CD14-positive monocyte (primary cell): Measurements from ENCODE around the gene P2RX2. TPM values are rescaled to one million over a fixed set of nuclear protein-coding genes. Genes with fewer than 3 reads are reported as not detected.

Source experiments
- DNase-seq, 3 donors: peaks; one replicate each; pipeline ENCODE4 v3.0.0-alpha.2; 2011 to 2022
- H2AFZ ChIP-seq: 2 replicates; pipeline ENCODE4 v1.6.0; 2012; ENCODE audit warnings: mild to moderate bottlenecking, low read depth, low read length, inconsistent platforms; ENCODE audit not compliant: insufficient read depth, poor library complexity, severe bottlenecking
- H3K27ac ChIP-seq, 2 donors: 1 replicate in 1 of 2; 2 replicates in 1 of 2; pipeline ENCODE4 v1.5.1; 2012 to 2013; ENCODE audit warnings: low read length in 2 of 2, control low read depth in 1 of 2, inconsistent platforms in 1 of 2, low read depth in 1 of 2, mild to moderate bottlenecking in 1 of 2
- H3K27me3 ChIP-seq, 2 donors: one replicate each; pipeline versions ENCODE4 v1.6.0 to v1.6.1; 2011 to 2013; ENCODE audit warnings: low read length in 2 of 2; ENCODE audit not compliant: control insufficient read depth in 2 of 2, insufficient read depth in 2 of 2
- H3K36me3 ChIP-seq, 2 donors: replicated peaks in 1 of 2; 1 replicate in 1 of 2; 2 replicates in 1 of 2; pipeline versions ENCODE4 v1.5.1 to v1.6.1; 2012 to 2013; ENCODE audit warnings: low read length in 2 of 2, control low read depth in 1 of 2, inconsistent platforms in 1 of 2, mild to moderate bottlenecking in 1 of 2; ENCODE audit not compliant: insufficient read depth in 2 of 2, control insufficient read depth in 1 of 2
- H3K4me1 ChIP-seq, 2 donors: 1 replicate in 1 of 2; 2 replicates in 1 of 2; pipeline versions ENCODE4 v1.5.1 to v1.6.1; 2012 to 2013; ENCODE audit warnings: low read length in 2 of 2, control low read depth in 1 of 2, inconsistent platforms in 1 of 2, mild to moderate bottlenecking in 1 of 2, moderate library complexity in 1 of 2; ENCODE audit not compliant: insufficient read depth in 2 of 2, control insufficient read depth in 1 of 2
- H3K4me2 ChIP-seq: replicated peaks from 2 replicates; pipeline ENCODE3; 2012; ENCODE audit warnings: low read length, moderate library complexity, mild to moderate bottlenecking; ENCODE audit not compliant: poor library complexity, severe bottlenecking; ENCODE audit errors: extremely low read depth
- H3K4me3 ChIP-seq, 3 experiments: fragments of 200-600 bp in 1 of 3; sonication (generic) in 1 of 3; replicated peaks in 1 of 3; 1 replicate in 2 of 3; 2 replicates in 1 of 3; pipeline ENCODE4 v1.5.1; 2011 to 2013; ENCODE audit warnings: low read length in 3 of 3, mild to moderate bottlenecking in 3 of 3, control low read depth in 2 of 3, low read depth in 2 of 3, inconsistent platforms in 1 of 3, moderate library complexity in 1 of 3
- H3K79me2 ChIP-seq: 2 replicates; pipeline ENCODE4 v1.6.0; 2012; ENCODE audit warnings: mild to moderate bottlenecking, control low read depth, inconsistent platforms, low read length, moderate library complexity; ENCODE audit not compliant: insufficient read depth
- H3K9ac ChIP-seq: 2 replicates; pipeline ENCODE4 v1.6.0; 2017; ENCODE audit warnings: low read length, mild to moderate bottlenecking; ENCODE audit not compliant: insufficient read depth, poor library complexity, severe bottlenecking
- H3K9me3 ChIP-seq, 2 donors: replicated peaks in 1 of 2; 1 replicate in 1 of 2; 2 replicates in 1 of 2; pipeline versions ENCODE4 v1.5.1 to v1.6.1; 2012 to 2013; ENCODE audit warnings: low read length in 2 of 2, control low read depth in 1 of 2; ENCODE audit not compliant: control insufficient read depth in 1 of 2, insufficient read depth in 1 of 2
- H4K20me1 ChIP-seq: 2 replicates; pipeline ENCODE4 v1.6.0; 2012; ENCODE audit warnings: mild to moderate bottlenecking, low read length, control low read depth, moderate library complexity; ENCODE audit not compliant: insufficient read depth
- H3K27ac Mint-ChIP-seq, 7 donors: one replicate each; pipeline ENCODE4 v1.8.0; 2020; ENCODE audit warnings: mild to moderate bottlenecking in 7 of 7, mixed read lengths in 7 of 7, moderate library complexity in 6 of 7, inconsistent platforms in 2 of 7
- H3K27me3 Mint-ChIP-seq, 3 donors: one replicate each; pipeline ENCODE4 v1.8.0; 2021 to 2022; ENCODE audit warnings: low read depth in 3 of 3, mild to moderate bottlenecking in 3 of 3, mixed read lengths in 3 of 3, moderate library complexity in 3 of 3, inconsistent platforms in 1 of 3
- H3K36me3 Mint-ChIP-seq, 2 donors: one replicate each; pipeline ENCODE4 v1.8.0; 2020; ENCODE audit warnings: mixed read lengths in 2 of 2, inconsistent platforms in 1 of 2, mild to moderate bottlenecking in 1 of 2
- H3K4me1 Mint-ChIP-seq: one replicate; pipeline ENCODE4 v1.8.0; 2020; ENCODE audit warnings: mild to moderate bottlenecking, mixed read lengths
- H3K4me3 Mint-ChIP-seq, 2 donors: one replicate each; pipeline ENCODE4 v1.8.0; 2020; ENCODE audit warnings: mild to moderate bottlenecking in 2 of 2, mixed read lengths in 2 of 2, moderate library complexity in 1 of 2
- H3K9me3 Mint-ChIP-seq, 7 donors: one replicate each; pipeline ENCODE4 v1.8.0; 2020 to 2022; ENCODE audit warnings: mixed read lengths in 7 of 7, mild to moderate bottlenecking in 6 of 7, moderate library complexity in 6 of 7, inconsistent platforms in 2 of 7
- WGBS: methylation state at CpG from one replicate; pipeline ENCODE4 v1.1.5; 2013; ENCODE audit warnings: missing lambda C conversion rate; ENCODE audit not compliant: insufficient coverage; 5-methylcytosine and 5-hydroxymethylcytosine counted together
- intact Hi-C, 2 donors: fragments of 100-400 bp; cut with micrococcal nuclease; formaldehyde crosslinking; loops; one replicate each; pipeline versions ENCODE4 v1.15.0 to v1.15.1; 2023
- polyA plus RNA-seq, 3 donors: library from polyadenylated mRNA; depleted of rRNA in 1 of 3; unstranded in 2 of 3; stranded (reverse) in 1 of 3; fragments of 300-500 nt in 2 of 3; fragments of >200 nt in 1 of 3; fragmentation: Illumina TruSeq in 2 of 3; gene quantifications; 1 replicate in 2 of 3; 2 replicates in 1 of 3; pipeline ENCODE4 v1.2.3, GENCODE V29; 2012 to 2021
- TF ChIP-seq, protein P1 (sequence below): fragments of 200-600 bp; IDR thresholded peaks from one replicate; pipeline ENCODE4 v1.8.0; 2022; ENCODE audit warnings: antibody characterized with exemption, mild to moderate bottlenecking

The P2RX2 gene
- polyA plus RNA-seq, 3 donors, result not detected

DNA sequence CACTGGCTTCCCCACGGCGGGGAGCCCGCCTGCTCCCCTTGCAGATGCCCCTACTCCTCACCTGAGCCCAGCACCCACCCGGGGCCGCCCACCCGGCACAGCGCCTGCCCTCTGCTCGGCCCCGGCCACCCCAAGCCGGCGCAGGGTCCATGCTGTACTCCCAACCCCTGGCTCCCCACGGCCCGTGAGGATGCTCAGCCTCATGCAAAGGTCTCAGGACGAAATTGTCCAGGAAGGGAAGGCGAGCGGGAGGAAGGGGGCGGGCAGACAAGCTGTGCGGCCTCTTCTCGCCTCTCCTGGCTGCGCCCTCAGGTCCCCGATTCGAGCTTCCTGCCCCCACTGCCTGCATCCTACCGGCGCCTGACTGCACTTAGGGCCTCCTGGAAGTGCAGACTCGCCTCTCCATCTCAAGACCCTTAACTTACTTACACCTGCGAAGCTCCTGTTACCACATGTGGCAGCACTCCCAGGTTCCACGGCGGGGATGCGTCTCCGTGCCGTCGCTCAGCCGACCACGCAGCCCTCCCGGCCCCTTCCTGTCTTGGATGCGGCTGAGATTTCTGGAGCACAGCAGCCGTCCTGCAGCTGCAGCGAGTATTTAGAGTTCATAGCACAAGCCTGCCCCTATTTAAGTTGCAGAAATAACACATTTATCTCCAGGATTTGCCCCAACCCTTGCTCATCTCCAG is 26.1 kb upstream of the P2RX2 start:
- Histone ChIP-seq H3K27ac (no peak overlapping the region), H3K4me3 (no peak overlapping the region), H3K4me2 (no peak overlapping the region), H3K9me3 (no peaks in the 10 kb centered on the region), H3K79me2 (no peaks in the 10 kb centered on the region), H3K27me3 (peaks cover 0 to 6% of the 10 kb centered on the region in 2 donors), H4K20me1 (no peaks in the 10 kb centered on the region), H3K36me3 (no peaks in the 10 kb centered on the region), H2AFZ (no peak overlapping the region), H3K4me1 (peaks cover 0 to 6% of the 10 kb centered on the region in 2 donors), H3K9ac (no peak overlapping the region)
- Mint-ChIP-seq H3K27me3 (peaks cover 15 to 27% (median 17%) of the 10 kb centered on the region in 3 donors), H3K36me3 (no peaks in the 10 kb centered on the region), H3K4me3 (no peak overlapping the region), H3K27ac (peak overlapping the region in 1 of 7 donors; percentile 46), H3K9me3 (peaks cover 0 to 12% (median 4%) of the 10 kb centered on the region in 7 donors), H3K4me1 (peaks cover 6% of the 10 kb centered on the region)
- WGBS, result 92% methylated on average over 36 of the region's 38 CpGs
- intact Hi-C loops, result no loop called here
- TF ChIP-seq, protein P1, sequence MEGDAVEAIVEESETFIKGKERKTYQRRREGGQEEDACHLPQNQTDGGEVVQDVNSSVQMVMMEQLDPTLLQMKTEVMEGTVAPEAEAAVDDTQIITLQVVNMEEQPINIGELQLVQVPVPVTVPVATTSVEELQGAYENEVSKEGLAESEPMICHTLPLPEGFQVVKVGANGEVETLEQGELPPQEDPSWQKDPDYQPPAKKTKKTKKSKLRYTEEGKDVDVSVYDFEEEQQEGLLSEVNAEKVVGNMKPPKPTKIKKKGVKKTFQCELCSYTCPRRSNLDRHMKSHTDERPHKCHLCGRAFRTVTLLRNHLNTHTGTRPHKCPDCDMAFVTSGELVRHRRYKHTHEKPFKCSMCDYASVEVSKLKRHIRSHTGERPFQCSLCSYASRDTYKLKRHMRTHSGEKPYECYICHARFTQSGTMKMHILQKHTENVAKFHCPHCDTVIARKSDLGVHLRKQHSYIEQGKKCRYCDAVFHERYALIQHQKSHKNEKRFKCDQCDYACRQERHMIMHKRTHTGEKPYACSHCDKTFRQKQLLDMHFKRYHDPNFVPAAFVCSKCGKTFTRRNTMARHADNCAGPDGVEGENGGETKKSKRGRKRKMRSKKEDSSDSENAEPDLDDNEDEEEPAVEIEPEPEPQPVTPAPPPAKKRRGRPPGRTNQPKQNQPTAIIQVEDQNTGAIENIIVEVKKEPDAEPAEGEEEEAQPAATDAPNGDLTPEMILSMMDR, result no peak
- no peak for DNase-seq

DNA sequence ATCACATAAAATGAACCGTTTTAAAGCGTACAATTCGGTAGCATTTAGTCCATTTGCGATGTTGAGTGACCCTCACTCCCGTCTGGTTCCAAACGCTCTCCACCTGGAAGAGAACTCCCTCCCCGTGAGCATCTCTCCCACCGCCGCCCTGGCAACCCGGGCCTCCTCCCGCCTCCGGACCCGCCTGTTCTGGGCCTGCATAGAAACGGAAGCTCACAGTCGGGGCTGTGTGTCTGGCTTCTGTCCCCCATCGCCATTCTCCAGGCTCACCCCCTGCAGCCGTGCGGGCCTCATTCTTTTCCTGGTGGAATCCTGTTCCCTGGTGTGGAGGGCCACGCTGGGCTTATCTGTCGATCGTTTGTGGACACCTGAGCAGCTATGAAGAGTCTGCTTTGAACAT is 25.5 kb upstream of the P2RX2 start:
- intact Hi-C loops, result no loop called here

More for the DNA sequence above, 25.5 kb upstream of the P2RX2 start:
- TF ChIP-seq, protein P1, result no peak
- Histone ChIP-seq H3K27me3 (peaks cover 0 to 10% of the 10 kb centered on the region in 2 donors), H3K4me3 (no peak overlapping the region), H4K20me1 (no peaks in the 10 kb centered on the region), H3K79me2 (no peaks in the 10 kb centered on the region), H3K4me2 (no peak overlapping the region), H3K36me3 (no peaks in the 10 kb centered on the region), H3K9me3 (no peaks in the 10 kb centered on the region), H3K27ac (no peak overlapping the region), H2AFZ (no peak overlapping the region), H3K4me1 (peaks cover 0 to 8% of the 10 kb centered on the region in 2 donors), H3K9ac (no peak overlapping the region)
- no peak overlapping the region for H3K4me3 Mint-ChIP-seq
- WGBS, result 90% methylated on average over 19 of the region's 21 CpGs
- peaks cover 19 to 32% (median 20%) of the 10 kb centered on the region in 3 donors for H3K27me3 Mint-ChIP-seq
- H3K4me1 Mint-ChIP-seq, result peaks cover 10% of the 10 kb centered on the region
- H3K36me3 Mint-ChIP-seq, result no peaks in the 10 kb centered on the region
- DNase-seq, result no peak
- H3K27ac Mint-ChIP-seq, result no peak overlapping the region
- H3K9me3 Mint-ChIP-seq, result peaks cover 0 to 14% (median 4%) of the 10 kb centered on the region in 7 donors
